Neural progenitor cell (in vitro differentiated cells): ENCODE data around the gene ALDH18A1.
"Not testable (repeated sequence)": the region's sequence is repeated elsewhere in the genome, so short reads cannot be mapped to it uniquely, and the experiment has no call there.

Source experiments
- EZH2 ChIP-seq: fragments of 200-600 bp; sonication (generic); IDR thresholded peaks from 2 replicates; pipeline ENCODE4 v1.6.1; 2017; ENCODE audit warnings: antibody characterized with exemption, mild to moderate bottlenecking, moderate library complexity
- TF ChIP-seq, protein P1 (sequence below): fragments of 200-600 bp; sonication (generic); IDR thresholded peaks from 2 replicates; pipeline ENCODE4 v1.5.1; 2017; ENCODE audit warnings: antibody characterized with exemption, mild to moderate bottlenecking

DNA sequence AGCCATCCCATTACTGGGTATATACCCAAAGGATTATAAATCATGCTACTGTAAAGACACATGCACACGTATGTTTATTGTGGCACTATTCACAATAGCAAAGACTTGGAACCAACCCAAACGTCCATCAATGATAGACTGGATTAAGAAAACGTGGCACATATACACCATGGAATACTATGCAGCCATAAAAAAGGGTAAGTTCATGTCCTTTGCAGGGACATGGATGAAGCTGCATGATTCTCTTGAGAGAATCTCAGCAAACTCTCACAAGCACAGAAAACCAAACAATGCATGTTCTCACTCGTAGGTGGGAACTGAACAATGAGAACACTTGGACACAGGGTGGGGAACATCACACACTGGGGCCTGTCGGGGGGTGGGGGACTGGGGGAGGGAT is 36.1 kb downstream of the ALDH18A1 start:
- TF ChIP-seq, protein P1, sequence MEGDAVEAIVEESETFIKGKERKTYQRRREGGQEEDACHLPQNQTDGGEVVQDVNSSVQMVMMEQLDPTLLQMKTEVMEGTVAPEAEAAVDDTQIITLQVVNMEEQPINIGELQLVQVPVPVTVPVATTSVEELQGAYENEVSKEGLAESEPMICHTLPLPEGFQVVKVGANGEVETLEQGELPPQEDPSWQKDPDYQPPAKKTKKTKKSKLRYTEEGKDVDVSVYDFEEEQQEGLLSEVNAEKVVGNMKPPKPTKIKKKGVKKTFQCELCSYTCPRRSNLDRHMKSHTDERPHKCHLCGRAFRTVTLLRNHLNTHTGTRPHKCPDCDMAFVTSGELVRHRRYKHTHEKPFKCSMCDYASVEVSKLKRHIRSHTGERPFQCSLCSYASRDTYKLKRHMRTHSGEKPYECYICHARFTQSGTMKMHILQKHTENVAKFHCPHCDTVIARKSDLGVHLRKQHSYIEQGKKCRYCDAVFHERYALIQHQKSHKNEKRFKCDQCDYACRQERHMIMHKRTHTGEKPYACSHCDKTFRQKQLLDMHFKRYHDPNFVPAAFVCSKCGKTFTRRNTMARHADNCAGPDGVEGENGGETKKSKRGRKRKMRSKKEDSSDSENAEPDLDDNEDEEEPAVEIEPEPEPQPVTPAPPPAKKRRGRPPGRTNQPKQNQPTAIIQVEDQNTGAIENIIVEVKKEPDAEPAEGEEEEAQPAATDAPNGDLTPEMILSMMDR = not testable (repeated sequence)
- not testable (repeated sequence) for TF ChIP-seq EZH2
